IMR-90 (cell line): ENCODE measurements around the gene DDX10. TPM values are rescaled to one million over a fixed set of nuclear protein-coding genes. Genes with fewer than 3 reads are reported as not detected.
A peak's percentile ranks its signal among the peaks of the same experiment; 100 is the strongest.

Source experiments
- ATAC-seq: fragments of 200-7000 bp; cut with Tn5 transposase; 2 replicates; pipeline ENCODE4 v1.9.1; 2020; ENCODE audit warnings: low read depth, mild to moderate bottlenecking, moderate library complexity
- BruUV-seq: library from RNA; stranded (reverse); fragments of 400-500 nt; replicated peaks from 2 replicates; lab custom pipeline; 2021; lab: Mats Ljungman, UMichigan
- CTCF ChIA-PET: fragments of 300-600 bp; formaldehyde crosslinking; extraction: SDS; loops from one replicate; lab custom pipeline; 2021; ENCODE audit warnings: antibody characterized with exemption; lab: Yijun Ruan, JAX
- POLR2A ChIA-PET: fragments of 300-600 bp; sonication (Branson Sonifier 250); formaldehyde crosslinking; loops from one replicate; lab custom pipeline; 2022; ENCODE audit warnings: antibody characterized with exemption; ENCODE audit not compliant: unreplicated experiment; lab: Charles Lee
- DNase-seq: peaks from one replicate; pipeline ENCODE4 v3.0.0; 2013
- H2AFZ ChIP-seq: replicated peaks from 2 replicates; pipeline ENCODE3; 2013; ENCODE audit warnings: low read length, mild to moderate bottlenecking; ENCODE audit not compliant: poor library complexity
- H2AK5ac ChIP-seq: 2 replicates; pipeline ENCODE4 v1.6.1; 2013; ENCODE audit warnings: low read depth, low read length, inconsistent platforms
- H2AK9ac ChIP-seq: replicated peaks from 2 replicates; pipeline ENCODE3; 2013; ENCODE audit warnings: mild to moderate bottlenecking, low read depth, low read length, moderate library complexity; ENCODE audit not compliant: poor library complexity
- H2BK120ac ChIP-seq: 2 replicates; pipeline ENCODE4 v1.6.1; 2013; ENCODE audit warnings: low read depth, low read length, inconsistent platforms
- H2BK15ac ChIP-seq: 3 replicates; pipeline ENCODE4 v1.6.1; 2013; ENCODE audit warnings: low read depth, low read length, inconsistent platforms
- H2BK20ac ChIP-seq: 2 replicates; pipeline ENCODE4 v1.6.1; 2013; ENCODE audit warnings: low read depth, mild to moderate bottlenecking, inconsistent platforms, low read length, moderate library complexity
- H2BK5ac ChIP-seq: 2 replicates; pipeline ENCODE4 v1.6.1; 2013; ENCODE audit warnings: mild to moderate bottlenecking, low read depth, low read length, inconsistent platforms; ENCODE audit not compliant: poor library complexity, severe bottlenecking
- H3K14ac ChIP-seq: replicated peaks from 2 replicates; pipeline ENCODE4 v1.6.1; 2013; ENCODE audit warnings: low read depth, low read length, inconsistent platforms
- H3K18ac ChIP-seq: 2 replicates; pipeline ENCODE4 v1.6.1; 2013; ENCODE audit warnings: low read depth, low read length, control low read depth
- H3K23ac ChIP-seq: 2 replicates; pipeline ENCODE4 v1.6.1; 2013; ENCODE audit warnings: low read depth, low read length, inconsistent platforms
- H3K27ac ChIP-seq: 2 replicates; pipeline ENCODE4 v1.5.1; 2013; ENCODE audit warnings: mild to moderate bottlenecking, control low read depth, low read length; ENCODE audit not compliant: insufficient read depth
- H3K27me3 ChIP-seq: 2 replicates; pipeline ENCODE4 v1.6.1; 2013; ENCODE audit warnings: low read length; ENCODE audit not compliant: control insufficient read depth, insufficient read depth
- H3K36me3 ChIP-seq: 2 replicates; pipeline ENCODE4 v1.6.1; 2013; ENCODE audit warnings: low read length, mixed read lengths; ENCODE audit not compliant: control insufficient read depth, insufficient read depth
- H3K4ac ChIP-seq: 2 replicates; pipeline ENCODE4 v1.6.1; 2013; ENCODE audit warnings: low read depth, low read length, inconsistent platforms
- H3K4me1 ChIP-seq: 2 replicates; pipeline ENCODE4 v1.6.1; 2013; ENCODE audit warnings: low read length, mixed read lengths; ENCODE audit not compliant: control insufficient read depth, insufficient read depth
- H3K4me2 ChIP-seq: 2 replicates; pipeline ENCODE4 v1.6.1; 2013; ENCODE audit warnings: low read depth, mild to moderate bottlenecking, control low read depth, low read length, moderate library complexity
- H3K4me3 ChIP-seq: 2 replicates; pipeline ENCODE4 v1.5.1; 2013; ENCODE audit warnings: low read depth, mild to moderate bottlenecking, control low read depth, low read length, moderate library complexity; ENCODE audit not compliant: insufficient read depth
- H3K56ac ChIP-seq: 2 replicates; pipeline ENCODE4 v1.6.1; 2013; ENCODE audit warnings: low read length, inconsistent platforms; ENCODE audit not compliant: insufficient read depth; ENCODE audit errors: extremely low read depth
- H3K79me1 ChIP-seq, 2 experiments: 2 replicates each; pipeline ENCODE4 v1.6.1; 2013; ENCODE audit warnings: low read length in 2 of 2, inconsistent platforms in 1 of 2, low read depth in 1 of 2
- H3K9ac ChIP-seq: 2 replicates; pipeline ENCODE4 v1.6.1; 2013; ENCODE audit warnings: low read depth, low read length, control low read depth
- H3K9me1 ChIP-seq: 2 replicates; pipeline ENCODE4 v1.6.1; 2013; ENCODE audit warnings: low read length, inconsistent platforms; ENCODE audit not compliant: insufficient read depth
- H3K9me3 ChIP-seq: 2 replicates; pipeline ENCODE4 v1.6.1; 2013; ENCODE audit warnings: low read length; ENCODE audit not compliant: control insufficient read depth, insufficient read depth
- H4K20me1 ChIP-seq: 2 replicates; pipeline ENCODE4 v1.6.1; 2013; ENCODE audit warnings: low read length, inconsistent platforms; ENCODE audit not compliant: insufficient read depth
- H4K5ac ChIP-seq: 2 replicates; pipeline ENCODE4 v1.6.1; 2013; ENCODE audit warnings: mild to moderate bottlenecking, low read depth, low read length, control low read depth
- H4K8ac ChIP-seq, 2 experiments: 2 replicates each; pipeline ENCODE4 v1.6.1; 2013; ENCODE audit warnings: low read depth in 2 of 2, low read length in 2 of 2, control low read depth in 1 of 2, inconsistent platforms in 1 of 2
- H4K91ac ChIP-seq: 2 replicates; pipeline ENCODE4 v1.6.1; 2013; ENCODE audit warnings: low read depth, low read length, inconsistent platforms; ENCODE audit not compliant: insufficient read depth
- BHLHE40 ChIP-seq: fragments of 150-350 bp; IDR thresholded peaks from 2 replicates; pipeline ENCODE4 v1.6.1; 2016; ENCODE audit warnings: mild to moderate bottlenecking, low read depth, low read length
- CEBPB ChIP-seq: IDR thresholded peaks from 2 replicates; pipeline ENCODE4 v1.6.1; 2012; ENCODE audit warnings: low read depth, low read length, improper control_type of control experiment
- CHD1 ChIP-seq: IDR thresholded peaks from 2 replicates; pipeline ENCODE4 v1.6.1; 2012; ENCODE audit warnings: low read depth, low read length, improper control_type of control experiment
- MAZ ChIP-seq: IDR thresholded peaks from 2 replicates; pipeline ENCODE4 v1.6.1; 2012; ENCODE audit warnings: low read depth, mild to moderate bottlenecking, low read length, improper control_type of control experiment, moderate library complexity, borderline replicate concordance
- NFE2L2 ChIP-seq: fragments of 150-350 bp; IDR thresholded peaks from 2 replicates; pipeline ENCODE4 v1.6.1; 2016; ENCODE audit warnings: low read depth, mild to moderate bottlenecking, low read length
- RAD21 ChIP-seq: IDR thresholded peaks from 2 replicates; pipeline ENCODE4 v1.6.1; 2012; ENCODE audit warnings: low read length, improper control_type of control experiment
- RFX5 ChIP-seq: IDR thresholded peaks from 2 replicates; pipeline ENCODE4 v1.8.0; 2012; ENCODE audit warnings: low read depth, mild to moderate bottlenecking, low read length, moderate library complexity
- SMC3 ChIP-seq: fragments of 150-350 bp; IDR thresholded peaks from 2 replicates; pipeline ENCODE4 v1.6.1; 2016; ENCODE audit warnings: low read depth, mild to moderate bottlenecking, antibody characterized with exemption, low read length, moderate library complexity
- WGBS, 2 experiments: methylation state at CpG; one replicate each; pipeline versions ENCODE4 v1.1.5 to v1.1.7; 2013; ENCODE audit warnings: missing lambda C conversion rate in 2 of 2; ENCODE audit not compliant: insufficient read length in 1 of 2; ENCODE audit errors: extremely low coverage in 2 of 2; 5-methylcytosine and 5-hydroxymethylcytosine counted together
- dilution Hi-C: fragments of 300-500 bp; cut with HindIII; formaldehyde crosslinking; loops from one replicate; pipeline ENCODE4 v1.14.3; 2018; ENCODE audit warnings: low sequenced_read_pairs; ENCODE audit not compliant: unreplicated experiment
- in situ Hi-C: fragments of 300-500 bp; cut with MboI; formaldehyde crosslinking; loops from 3 replicates; pipeline ENCODE4 v1.14.3; 2019; ENCODE audit warnings: low sequenced_read_pairs, inconsistent platforms, mixed read lengths
- intact Hi-C: fragments of 100-400 bp; cut with micrococcal nuclease; formaldehyde crosslinking; loops from 2 replicates; pipeline ENCODE4 v1.10.0; 2022
- polyA plus RNA-seq, 3 experiments: library from polyadenylated mRNA; depleted of rRNA; stranded (reverse); fragments of >200 nt; gene quantifications; 2 replicates each; pipeline ENCODE4 v1.2.3, GENCODE V29; 2012; ENCODE audit warnings: low replicate concordance in 1 of 3
- total RNA-seq: library from RNA; depleted of rRNA; stranded (reverse); fragments of >200 nt; gene quantifications from 2 replicates; pipeline ENCODE4 v1.2.3, GENCODE V29; 2012

DDX10 gene
- total and polyA plus RNA-seq, 2 of the 4 experiments (the other 2 are of a cell fraction): 20.0 to 31.9 TPM

DNA sequence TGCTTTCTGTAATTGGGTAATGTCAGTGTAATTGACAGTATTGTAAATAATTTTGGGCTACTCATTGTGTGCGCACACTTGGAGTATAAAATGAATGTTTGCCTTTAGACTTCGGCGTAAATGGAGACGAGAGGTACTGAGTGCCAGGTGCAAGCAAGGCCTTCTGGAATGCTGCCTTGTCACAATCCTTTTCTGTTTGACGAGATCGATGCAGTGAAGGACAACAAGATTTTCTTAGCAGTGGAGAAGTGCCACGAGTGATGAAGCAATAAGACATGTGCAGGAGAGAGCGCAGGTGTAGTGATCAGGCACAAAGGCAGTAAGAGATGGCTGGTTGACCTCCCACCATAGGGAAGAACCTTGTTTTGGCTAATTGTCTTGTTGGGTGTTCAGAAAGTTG, 67.5 kb downstream of the DDX10 start:
- Histone ChIP-seq H3K27ac (no peak overlapping the region), H3K4me1 (peaks cover 5% of the 10 kb centered on the region; the same call in 1 of the 2 replicates), H2AK9ac (no peak overlapping the region), H3K4ac (no peak overlapping the region), H3K36me3 (no peaks in the 10 kb centered on the region), H2BK120ac (no peak overlapping the region), H2AK5ac (peak overlapping the region; percentile 3; the same call in 1 of the 2 replicates), H3K18ac (no peak overlapping the region), H4K20me1 (no peaks in the 10 kb centered on the region), H4K5ac (no peak overlapping the region), H3K14ac (no peak overlapping the region), H4K91ac (no peak overlapping the region), H3K56ac (no peak overlapping the region), H3K9me1 (peaks cover 2% of the 10 kb centered on the region; the same call in 1 of the 2 replicates), H2BK5ac (no peak overlapping the region), H4K8ac (no peak overlapping the region), H3K27me3 (no peaks in the 10 kb centered on the region), H3K9me3 (no peaks in the 10 kb centered on the region), H3K79me1 (peaks cover 31 to 39% of the 10 kb centered on the region in 2 experiments), H2AFZ (no peak overlapping the region), H2BK15ac (no peak overlapping the region), H3K4me3 (no peak overlapping the region), H2BK20ac (no peak overlapping the region), H3K23ac (no peak overlapping the region), H3K4me2 (no peak overlapping the region), H3K9ac (no peak overlapping the region)
- TF ChIP-seq SMC3 (no peak), NFE2L2 (no peak), CEBPB (no peak), MAZ (no peak), RFX5 (no peak), BHLHE40 (no peak), CHD1 (no peak), RAD21 (no peak)
- BruUV-seq: no TSS peak
- ChIA-PET CTCF (interaction anchor here (0.6 to 0.7 kb wide), 2 partner anchors 252 to 694 kb away, joined by 3 to 7 read pairs; no protein-coding TSS in a partner anchor), POLR2A (no interaction called here)
- in situ Hi-C loops: no loop called here
- intact Hi-C loops: no loop called here
- 98% methylated on average over 6 of the region's 8 CpGs; no CpG with 5 or more reads in 1 of the 2 experiments for WGBS, 2 experiments
- no peak for ATAC-seq
- dilution Hi-C loops: no loop called here
- no peak for DNase-seq
